ENCODE data around the gene SBK2.

- TF ChIP-seq SP1 (CRISPR knock-in tag; conservative IDR thresholded peaks at IDR 0.05), result no peak
- TF ChIP-seq MYBL2 (CRISPR knock-in tag; IDR thresholded peaks at IDR 0.05), result no peak
- TF ChIP-seq KAT7 (CRISPR knock-in tag; IDR thresholded peaks at IDR 0.05; ENCODE audit: borderline replicate concordance), result no peak
- TF ChIP-seq, protein P1, sequence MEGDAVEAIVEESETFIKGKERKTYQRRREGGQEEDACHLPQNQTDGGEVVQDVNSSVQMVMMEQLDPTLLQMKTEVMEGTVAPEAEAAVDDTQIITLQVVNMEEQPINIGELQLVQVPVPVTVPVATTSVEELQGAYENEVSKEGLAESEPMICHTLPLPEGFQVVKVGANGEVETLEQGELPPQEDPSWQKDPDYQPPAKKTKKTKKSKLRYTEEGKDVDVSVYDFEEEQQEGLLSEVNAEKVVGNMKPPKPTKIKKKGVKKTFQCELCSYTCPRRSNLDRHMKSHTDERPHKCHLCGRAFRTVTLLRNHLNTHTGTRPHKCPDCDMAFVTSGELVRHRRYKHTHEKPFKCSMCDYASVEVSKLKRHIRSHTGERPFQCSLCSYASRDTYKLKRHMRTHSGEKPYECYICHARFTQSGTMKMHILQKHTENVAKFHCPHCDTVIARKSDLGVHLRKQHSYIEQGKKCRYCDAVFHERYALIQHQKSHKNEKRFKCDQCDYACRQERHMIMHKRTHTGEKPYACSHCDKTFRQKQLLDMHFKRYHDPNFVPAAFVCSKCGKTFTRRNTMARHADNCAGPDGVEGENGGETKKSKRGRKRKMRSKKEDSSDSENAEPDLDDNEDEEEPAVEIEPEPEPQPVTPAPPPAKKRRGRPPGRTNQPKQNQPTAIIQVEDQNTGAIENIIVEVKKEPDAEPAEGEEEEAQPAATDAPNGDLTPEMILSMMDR (IDR thresholded peaks at IDR 0.05), result no peak
- no peak for TF ChIP-seq JUN (CRISPR knock-in tag; IDR thresholded peaks at IDR 0.05)
- TF ChIP-seq ZNF121 (CRISPR knock-in tag; IDR thresholded peaks at IDR 0.05), result no peak
- TF ChIP-seq MAX (CRISPR knock-in tag; IDR thresholded peaks at IDR 0.05), result no peak
- no peak for TF ChIP-seq CREB1 (CRISPR knock-in tag; IDR thresholded peaks at IDR 0.05)
- TF ChIP-seq, protein P2, sequence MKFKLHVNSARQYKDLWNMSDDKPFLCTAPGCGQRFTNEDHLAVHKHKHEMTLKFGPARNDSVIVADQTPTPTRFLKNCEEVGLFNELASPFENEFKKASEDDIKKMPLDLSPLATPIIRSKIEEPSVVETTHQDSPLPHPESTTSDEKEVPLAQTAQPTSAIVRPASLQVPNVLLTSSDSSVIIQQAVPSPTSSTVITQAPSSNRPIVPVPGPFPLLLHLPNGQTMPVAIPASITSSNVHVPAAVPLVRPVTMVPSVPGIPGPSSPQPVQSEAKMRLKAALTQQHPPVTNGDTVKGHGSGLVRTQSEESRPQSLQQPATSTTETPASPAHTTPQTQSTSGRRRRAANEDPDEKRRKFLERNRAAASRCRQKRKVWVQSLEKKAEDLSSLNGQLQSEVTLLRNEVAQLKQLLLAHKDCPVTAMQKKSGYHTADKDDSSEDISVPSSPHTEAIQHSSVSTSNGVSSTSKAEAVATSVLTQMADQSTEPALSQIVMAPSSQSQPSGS (CRISPR knock-in tag; IDR thresholded peaks at IDR 0.05; ENCODE audit: borderline replicate concordance, low read depth), result no peak
- TF ChIP-seq ESRRA (CRISPR knock-in tag; IDR thresholded peaks at IDR 0.05; ENCODE audit: borderline replicate concordance), result no peak
- no peak for TF ChIP-seq OVOL2 (CRISPR knock-in tag; IDR thresholded peaks at IDR 0.05; ENCODE audit: borderline replicate concordance)
These were observed 17.8 kb upstream of the SBK2 start for GRCh38 chr19:55554741-55555152.
